ENCODE measurements around the gene KRTAP29-1. TPM values are rescaled to one million over a fixed set of nuclear protein-coding genes. Genes with fewer than 3 reads are reported as not detected.

KRTAP29-1 gene
- total RNA-seq, 1 donor from 2014 or later: not detected

GRCh38 chr17:41335747-41336146, 33.1 kb upstream of the KRTAP29-1 start:
- TF ChIP-seq, protein P1, sequence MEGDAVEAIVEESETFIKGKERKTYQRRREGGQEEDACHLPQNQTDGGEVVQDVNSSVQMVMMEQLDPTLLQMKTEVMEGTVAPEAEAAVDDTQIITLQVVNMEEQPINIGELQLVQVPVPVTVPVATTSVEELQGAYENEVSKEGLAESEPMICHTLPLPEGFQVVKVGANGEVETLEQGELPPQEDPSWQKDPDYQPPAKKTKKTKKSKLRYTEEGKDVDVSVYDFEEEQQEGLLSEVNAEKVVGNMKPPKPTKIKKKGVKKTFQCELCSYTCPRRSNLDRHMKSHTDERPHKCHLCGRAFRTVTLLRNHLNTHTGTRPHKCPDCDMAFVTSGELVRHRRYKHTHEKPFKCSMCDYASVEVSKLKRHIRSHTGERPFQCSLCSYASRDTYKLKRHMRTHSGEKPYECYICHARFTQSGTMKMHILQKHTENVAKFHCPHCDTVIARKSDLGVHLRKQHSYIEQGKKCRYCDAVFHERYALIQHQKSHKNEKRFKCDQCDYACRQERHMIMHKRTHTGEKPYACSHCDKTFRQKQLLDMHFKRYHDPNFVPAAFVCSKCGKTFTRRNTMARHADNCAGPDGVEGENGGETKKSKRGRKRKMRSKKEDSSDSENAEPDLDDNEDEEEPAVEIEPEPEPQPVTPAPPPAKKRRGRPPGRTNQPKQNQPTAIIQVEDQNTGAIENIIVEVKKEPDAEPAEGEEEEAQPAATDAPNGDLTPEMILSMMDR (IDR thresholded peaks at IDR 0.05): no peak
- no peak for DNase-seq (ENCODE audit: low spot score in 2 of 2)
- H3K4me1 ChIP-seq: no peaks in the 10 kb centered on the region
- no peaks in the 10 kb centered on the region for H3K27me3 ChIP-seq
- H3K4me3 ChIP-seq: no peak overlapping the region
- no peaks in the 10 kb centered on the region for H3K36me3 ChIP-seq
- no peak overlapping the region for H3K27ac ChIP-seq
- intact Hi-C loops (cut with DNase I): no loop called here
- H3K9me3 ChIP-seq: no peaks in the 10 kb centered on the region

DNA sequence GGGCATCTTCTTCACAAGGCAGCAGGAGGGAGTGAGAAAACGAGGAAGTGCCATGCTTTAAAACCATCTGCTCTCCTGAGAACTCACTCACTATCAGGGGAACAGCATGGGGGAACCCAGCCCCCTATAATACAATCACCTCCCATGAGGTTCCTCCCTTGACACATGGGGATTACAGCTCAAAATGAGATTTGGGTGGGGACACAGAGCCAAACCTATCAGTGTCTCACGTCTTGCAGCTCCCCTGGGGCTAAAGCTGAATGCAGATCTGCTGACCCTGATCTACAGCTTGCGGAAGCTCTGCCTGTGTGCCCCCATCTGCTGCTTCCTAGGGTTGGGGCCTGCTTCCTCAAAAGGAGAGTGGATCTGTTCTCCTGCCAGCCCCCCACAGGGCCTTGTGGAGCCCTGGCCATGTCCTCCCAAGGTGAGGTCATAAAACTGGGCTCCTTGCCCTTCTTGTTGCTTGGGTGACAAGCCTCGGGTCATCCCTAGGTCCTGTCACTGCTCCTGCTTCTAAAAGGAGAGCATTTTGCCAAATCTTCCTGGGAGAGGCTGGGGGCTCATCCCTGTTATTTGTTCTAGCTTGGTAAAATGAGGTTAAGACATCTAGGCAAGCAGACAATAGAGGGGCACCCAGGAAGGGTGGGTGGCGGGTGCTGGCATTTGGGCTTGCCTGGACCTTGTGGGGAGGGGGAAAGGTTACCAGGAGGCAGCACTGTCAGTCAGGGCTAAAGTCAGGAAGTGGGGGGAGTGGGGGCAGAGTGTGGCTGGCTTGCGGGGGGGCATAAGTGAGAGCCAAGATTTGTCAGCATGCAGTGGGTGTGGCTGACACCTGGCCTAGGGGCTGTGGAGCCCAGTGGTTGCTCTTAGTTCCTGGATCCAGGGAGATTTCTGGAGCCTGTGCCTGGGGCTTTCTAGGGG, 32.0 kb upstream of the KRTAP29-1 start:
- intact Hi-C loops (cut with DNase I): no loop called here
- DNase-seq (ENCODE audit: low spot score in 2 of 2): no peak
- Histone ChIP-seq H3K9me3 (no peaks in the 10 kb centered on the region), H3K27ac (no peak overlapping the region), H3K4me1 (no peaks in the 10 kb centered on the region), H3K4me3 (no peak overlapping the region), H3K27me3 (no peaks in the 10 kb centered on the region), H3K36me3 (no peaks in the 10 kb centered on the region)
- TF ChIP-seq, protein P1 (IDR thresholded peaks at IDR 0.05): no peak

- TF ChIP-seq, protein P1 (IDR thresholded peaks at IDR 0.05): no peak
- Histone ChIP-seq H3K27me3 (no peaks in the 10 kb centered on the region), H3K4me3 (no peak overlapping the region), H3K9me3 (no peaks in the 10 kb centered on the region), H3K4me1 (no peaks in the 10 kb centered on the region), H3K27ac (no peak overlapping the region), H3K36me3 (no peaks in the 10 kb centered on the region)
- DNase-seq (ENCODE audit: low spot score in 2 of 2): no peak
- intact Hi-C loops (cut with DNase I): no loop called here
Observed at GRCh38 chr17:41333836-41334235, 31.2 kb upstream of the KRTAP29-1 start.

DNA sequence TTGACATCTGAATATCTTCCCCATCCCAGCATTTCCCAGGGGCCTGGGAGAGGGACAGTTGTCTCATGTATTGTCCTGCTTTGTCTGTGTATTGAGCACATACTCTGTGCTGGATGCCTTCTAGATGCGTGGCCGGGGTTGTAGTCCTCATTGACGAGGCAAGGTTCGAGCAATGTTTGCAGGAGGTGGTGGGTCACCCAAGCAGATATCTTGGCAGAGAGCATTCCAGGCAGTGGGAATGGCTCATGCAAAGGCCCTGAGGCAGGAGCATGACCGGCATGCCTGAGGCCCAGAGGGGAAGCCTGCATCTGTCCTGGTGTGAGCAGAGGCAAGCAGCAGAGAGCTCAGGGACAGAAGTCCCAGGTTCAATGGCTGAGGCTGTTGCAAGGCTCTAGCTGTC, 30.4 kb upstream of the KRTAP29-1 start:
- no peak for DNase-seq (ENCODE audit: low spot score in 2 of 2)
- intact Hi-C loops (cut with DNase I): no loop called here
- TF ChIP-seq, protein P1 (IDR thresholded peaks at IDR 0.05): no peak
- Histone ChIP-seq H3K4me3 (no peak overlapping the region), H3K9me3 (no peaks in the 10 kb centered on the region), H3K27me3 (no peaks in the 10 kb centered on the region), H3K36me3 (no peaks in the 10 kb centered on the region), H3K4me1 (no peaks in the 10 kb centered on the region), H3K27ac (no peak overlapping the region)

DNA sequence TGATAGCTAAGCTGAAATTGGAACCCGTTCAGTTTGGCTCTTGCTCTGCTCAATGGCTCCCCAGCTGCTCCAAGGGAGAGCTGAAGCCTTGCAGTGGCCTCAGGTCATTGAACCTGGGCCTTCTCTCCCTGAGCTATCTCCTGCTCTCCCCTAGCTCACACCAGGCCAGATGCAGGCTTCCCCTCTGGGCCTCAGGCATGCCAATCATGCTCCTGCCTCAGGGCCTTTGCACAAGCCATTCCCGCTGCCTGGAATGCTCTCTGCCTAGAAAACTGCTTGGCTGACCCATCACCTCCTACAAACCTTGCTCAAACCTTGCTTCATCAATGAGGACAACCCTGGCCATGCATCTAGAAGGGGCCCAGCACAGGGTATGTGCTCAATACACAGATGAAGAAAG, 29.6 kb upstream of the KRTAP29-1 start:
- Histone ChIP-seq H3K27me3 (no peaks in the 10 kb centered on the region), H3K9me3 (no peaks in the 10 kb centered on the region), H3K4me3 (no peak overlapping the region), H3K36me3 (no peaks in the 10 kb centered on the region), H3K4me1 (no peaks in the 10 kb centered on the region), H3K27ac (no peak overlapping the region)
- TF ChIP-seq, protein P1 (IDR thresholded peaks at IDR 0.05): no peak
- DNase-seq (ENCODE audit: low spot score in 2 of 2): no peak
- intact Hi-C loops (cut with DNase I): no loop called here
